GM20000 (cell line): ENCODE data around the gene IL13RA2.

ENCODE experiments used
- DNase-seq: peaks from one replicate; pipeline ENCODE4 v3.0.0; 2012; ENCODE audit warnings: low spot score
- CTCF ChIP-seq: IDR thresholded peaks from 2 replicates; pipeline ENCODE4 v1.5.1; 2012; ENCODE audit warnings: mild to moderate bottlenecking, control low read depth; ENCODE audit errors: extremely low read depth, missing control alignments

Gene IL13RA2

GRCh38 chrX:115047181-115047580 lies 29.8 kb upstream of the IL13RA2 start:
- no peak for DNase-seq
- TF ChIP-seq CTCF = no peak

GRCh38 chrX:115040417-115040816 lies 23.0 kb upstream of the IL13RA2 start:
- no peak for DNase-seq
- no peak for TF ChIP-seq CTCF

GRCh38 chrX:115038406-115038805 lies 21.0 kb upstream of the IL13RA2 start:
- TF ChIP-seq CTCF = no peak

GRCh38 chrX:115036029-115036428 lies 18.6 kb upstream of the IL13RA2 start:
- DNase-seq = no peak
- no peak for TF ChIP-seq CTCF

More at GRCh38 chrX:115038406-115038805, 21.0 kb upstream of the IL13RA2 start:
- no peak for DNase-seq

- TF ChIP-seq CTCF = no peak
- no peak for DNase-seq
Measured at GRCh38 chrX:115031989-115032388, 14.6 kb upstream of the IL13RA2 start.

- TF ChIP-seq CTCF = no peak
- DNase-seq = no peak
Measured at GRCh38 chrX:115030625-115031024, 13.2 kb upstream of the IL13RA2 start.

GRCh38 chrX:115029869-115030570 lies 12.6 kb upstream of the IL13RA2 start:
- DNase-seq = no peak
- no peak for TF ChIP-seq CTCF
